HG03025 (cell line): ENCODE measurements around the gene PODN.

ENCODE experiments used
- ATAC-seq: cut with Tn5 transposase; IDR thresholded peaks from one replicate; pipeline ENCODE4 v1.9.1; 2021; ENCODE audit warnings: mild to moderate bottlenecking, moderate library complexity; ENCODE audit not compliant: unreplicated experiment, low FRiP score

Gene PODN

DNA sequence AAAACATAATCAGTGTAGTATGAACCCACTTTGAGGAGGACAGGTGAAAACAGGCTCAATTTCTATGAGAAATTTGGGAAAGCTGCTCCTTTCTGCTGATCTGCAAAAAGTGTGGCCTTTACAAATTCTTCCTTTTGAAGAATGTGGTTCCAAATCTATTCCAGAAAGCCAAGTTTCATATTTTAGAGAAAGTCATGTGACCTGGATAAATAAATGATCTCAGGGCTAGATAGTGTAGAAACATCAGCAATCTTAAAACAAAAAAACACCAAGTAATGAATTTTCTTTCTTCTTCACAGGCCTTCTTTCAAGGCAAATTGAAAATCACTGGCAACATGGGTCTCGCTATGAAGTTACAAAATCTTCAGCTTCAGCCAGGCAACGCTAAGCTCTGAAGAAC is 11.7 kb upstream of the PODN start:
- ATAC-seq, result no peak

DNA sequence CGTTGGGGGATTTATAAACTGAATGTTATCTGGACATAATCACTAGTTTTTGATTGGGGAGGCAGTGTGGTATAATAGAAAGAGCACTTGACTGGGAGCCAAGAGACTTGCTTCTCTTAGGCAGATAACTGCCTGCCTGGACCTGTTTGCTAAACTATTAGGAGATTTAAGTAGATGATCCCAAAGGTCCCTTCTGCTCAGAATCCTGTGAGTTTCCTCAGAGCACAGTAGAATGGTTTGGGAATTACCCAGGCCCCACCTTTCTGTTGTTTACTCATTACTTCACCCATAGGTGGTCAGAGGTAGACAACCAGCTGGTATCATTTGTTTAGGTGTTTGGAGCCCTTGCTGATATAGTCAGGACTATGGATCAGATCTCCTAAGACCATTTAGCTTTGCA is 10.3 kb upstream of the PODN start:
- ATAC-seq, result no peak

DNA sequence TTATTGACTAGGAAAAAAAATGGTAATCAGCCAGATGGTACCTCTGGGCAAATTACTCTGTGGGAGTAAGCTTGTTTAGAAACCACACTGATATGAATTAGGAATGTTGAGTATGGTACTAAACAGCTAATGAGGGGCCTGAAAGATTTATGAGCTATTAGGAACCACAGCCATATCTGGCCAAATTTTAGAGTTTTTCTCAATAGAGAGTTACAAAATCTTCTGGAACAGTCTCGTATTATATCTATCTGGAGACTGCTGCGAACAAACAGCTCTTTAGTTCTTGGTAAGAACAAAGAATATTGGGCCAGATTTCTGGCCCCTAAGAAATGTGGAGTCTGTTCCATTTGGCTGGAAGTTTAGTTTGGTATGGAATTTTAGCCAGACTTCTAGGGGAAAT is 4.9 kb upstream of the PODN start:
- no peak for ATAC-seq

DNA sequence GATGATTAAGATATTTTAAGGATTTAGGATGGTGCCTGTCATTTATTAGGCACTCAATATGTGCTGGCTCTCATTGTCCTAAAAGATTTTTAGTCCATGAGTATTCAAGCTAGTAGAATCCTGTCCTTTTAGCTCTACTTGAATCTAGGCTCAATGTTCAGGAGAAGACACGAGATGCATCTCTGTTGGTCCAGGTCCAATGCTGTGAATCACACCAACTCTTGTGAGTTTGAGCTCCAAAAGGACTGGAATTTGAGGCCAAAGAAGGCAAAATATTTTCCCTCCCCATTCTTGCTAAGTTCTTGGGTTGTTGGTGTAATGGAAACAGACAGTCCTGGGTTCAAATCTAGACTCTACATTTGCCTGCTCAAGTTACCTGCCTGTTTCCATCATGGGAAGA is 1.4 kb upstream of the PODN start:
- no peak for ATAC-seq

DNA sequence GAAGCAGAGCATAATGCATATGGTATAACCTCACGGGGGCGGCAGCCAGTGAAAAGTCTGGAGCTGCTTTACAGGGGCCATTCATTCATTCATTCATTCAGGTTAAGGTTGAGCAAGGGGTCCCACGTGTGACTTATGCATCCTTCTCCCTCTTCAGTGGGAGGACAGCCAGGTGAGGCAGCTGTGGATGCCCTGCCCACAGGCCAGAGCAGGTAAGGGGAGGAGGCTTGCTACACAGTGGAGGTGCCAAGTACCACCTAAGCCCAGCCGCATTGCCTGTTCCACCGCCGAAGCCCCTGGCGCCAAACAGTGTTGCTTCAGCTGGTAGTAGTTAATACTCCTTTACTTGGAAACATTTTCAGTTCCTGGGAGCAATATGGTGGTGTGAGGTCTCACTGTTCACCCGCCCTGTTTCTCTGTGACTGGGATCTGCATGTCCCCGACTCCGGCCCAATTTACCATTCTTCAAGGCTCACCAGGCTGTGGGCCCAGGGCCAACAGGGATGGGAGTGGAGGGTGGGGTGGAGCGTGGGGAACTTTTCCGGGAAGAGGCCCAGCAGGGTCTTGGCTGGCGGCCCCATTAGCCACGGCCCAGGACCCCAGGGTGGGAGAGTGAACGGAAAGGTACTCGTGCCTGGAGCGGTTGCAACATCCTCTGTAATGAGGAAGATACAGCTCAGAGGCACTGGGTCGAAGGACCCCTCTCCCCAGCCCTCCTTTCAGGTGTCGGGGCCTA is 722 bp upstream of the PODN start:
- no peak for ATAC-seq

DNA sequence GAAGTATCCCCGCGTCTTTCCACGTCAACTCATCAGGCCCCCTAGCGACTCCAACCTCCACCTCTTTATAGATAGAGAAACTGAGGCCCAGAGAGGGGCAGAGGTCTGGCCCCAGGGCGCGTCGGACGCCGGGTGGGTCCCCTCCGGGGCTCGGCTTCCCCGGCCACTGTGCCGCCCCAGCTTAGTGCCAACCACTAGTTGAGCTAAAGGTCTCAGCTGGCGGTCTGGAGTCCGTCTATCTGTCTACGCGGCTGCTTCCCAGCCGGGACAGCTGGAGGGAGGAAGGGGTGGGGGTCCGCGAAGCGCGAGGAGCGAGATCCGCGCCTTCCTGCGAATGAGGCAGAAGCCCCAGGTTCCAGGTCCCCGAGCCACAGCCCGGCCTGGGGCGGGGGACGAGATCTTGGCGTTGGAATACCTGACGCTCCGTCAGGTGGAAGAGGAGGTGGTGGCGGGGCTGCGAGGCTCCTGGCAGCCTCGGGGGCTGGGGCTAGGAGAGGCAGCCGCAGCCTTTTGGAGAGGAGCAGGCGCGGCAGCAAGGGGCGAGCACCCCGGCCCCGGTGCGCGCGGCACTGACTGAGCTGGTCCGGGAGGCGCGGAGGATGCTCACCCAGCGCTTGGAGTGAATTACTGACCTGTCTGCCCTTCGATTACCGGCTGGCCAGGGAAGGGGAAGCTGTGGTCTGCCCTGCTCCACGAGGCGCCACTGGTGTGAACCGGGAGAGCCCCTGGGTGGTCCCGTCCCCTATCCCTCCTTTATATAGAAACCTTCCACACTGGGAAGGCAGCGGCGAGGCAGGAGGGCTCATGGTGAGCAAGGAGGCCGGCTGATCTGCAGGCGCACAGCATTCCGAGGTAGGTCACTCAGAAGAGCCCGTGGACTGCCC is 937 bp downstream of the PODN start:
- no peak for ATAC-seq

DNA sequence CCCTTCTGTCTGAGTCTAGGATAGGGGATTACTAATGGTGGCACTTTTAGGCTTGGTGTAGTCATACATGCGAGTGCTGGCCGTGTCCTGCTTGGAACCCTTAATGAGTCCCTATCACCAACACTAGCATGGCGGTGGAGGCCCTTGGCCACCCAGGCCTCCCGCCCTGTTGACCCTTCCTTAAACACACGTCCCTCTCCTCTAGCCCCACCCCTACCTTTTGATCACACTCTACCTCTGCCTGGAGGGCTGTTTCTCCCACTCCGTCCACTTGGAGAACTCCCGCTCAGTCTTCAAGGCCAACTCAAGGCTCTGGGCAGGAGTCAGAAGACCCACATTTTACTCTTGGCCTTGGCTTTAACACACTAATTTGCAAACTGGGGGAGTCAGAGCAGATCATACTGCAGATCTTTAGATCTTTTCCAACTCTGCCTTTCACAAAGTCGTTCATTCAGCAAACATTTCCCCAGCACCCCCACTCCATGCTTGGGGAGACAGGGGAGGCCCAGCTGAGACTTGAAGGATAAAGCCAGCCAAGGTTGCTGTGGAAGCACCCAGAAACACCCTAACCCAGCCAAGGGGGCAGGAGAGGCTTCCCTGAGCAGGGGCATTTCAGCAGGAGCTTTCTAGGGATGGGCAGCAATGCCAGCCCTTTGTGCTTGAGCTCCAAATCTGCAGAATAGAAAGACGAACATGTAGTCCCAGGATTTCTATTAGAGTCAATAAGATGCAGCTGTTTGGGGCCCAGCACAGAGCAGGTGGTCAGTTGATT is 1.9 kb downstream of the PODN start:
- no peak for ATAC-seq

DNA sequence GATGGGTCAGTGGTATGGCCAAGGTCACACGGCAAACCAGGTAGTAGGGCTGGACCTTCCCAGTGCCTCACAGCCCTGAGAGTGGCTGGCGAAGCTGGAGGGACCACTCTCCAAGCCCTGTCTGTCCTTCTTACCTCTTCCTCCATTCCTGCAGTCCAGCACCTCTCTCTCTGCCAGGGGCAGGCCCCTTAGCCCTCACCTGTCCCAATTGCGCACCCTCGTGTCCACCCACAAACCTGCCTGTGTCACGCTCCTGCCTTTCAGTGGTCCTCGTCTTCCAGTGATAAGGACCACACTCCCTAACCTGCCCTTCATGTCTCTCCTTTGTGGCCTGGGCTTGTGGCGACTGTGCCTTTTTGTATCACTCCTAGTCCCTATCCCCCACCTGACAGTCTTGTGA is 3.4 kb downstream of the PODN start:
- no peak for ATAC-seq

DNA sequence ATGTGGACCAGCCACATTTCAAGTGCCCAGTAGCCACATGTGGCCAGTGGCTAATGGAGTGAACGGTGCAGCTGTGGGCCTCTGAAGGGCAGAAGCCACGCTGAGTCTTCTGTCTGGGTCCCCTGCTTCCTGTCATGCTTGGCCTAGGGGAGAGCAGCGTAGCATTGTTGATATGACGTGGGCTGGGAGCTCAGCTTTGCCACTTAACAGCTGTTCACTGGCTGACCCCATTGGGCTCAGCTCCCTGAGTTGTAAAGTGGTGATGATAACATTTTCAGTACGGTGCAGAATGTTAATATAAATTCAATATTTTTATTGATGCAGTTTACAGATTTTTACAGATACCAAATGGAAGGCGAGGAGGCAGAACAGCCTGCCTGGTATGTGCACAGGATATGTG is 4.5 kb downstream of the PODN start:
- no peak for ATAC-seq

DNA sequence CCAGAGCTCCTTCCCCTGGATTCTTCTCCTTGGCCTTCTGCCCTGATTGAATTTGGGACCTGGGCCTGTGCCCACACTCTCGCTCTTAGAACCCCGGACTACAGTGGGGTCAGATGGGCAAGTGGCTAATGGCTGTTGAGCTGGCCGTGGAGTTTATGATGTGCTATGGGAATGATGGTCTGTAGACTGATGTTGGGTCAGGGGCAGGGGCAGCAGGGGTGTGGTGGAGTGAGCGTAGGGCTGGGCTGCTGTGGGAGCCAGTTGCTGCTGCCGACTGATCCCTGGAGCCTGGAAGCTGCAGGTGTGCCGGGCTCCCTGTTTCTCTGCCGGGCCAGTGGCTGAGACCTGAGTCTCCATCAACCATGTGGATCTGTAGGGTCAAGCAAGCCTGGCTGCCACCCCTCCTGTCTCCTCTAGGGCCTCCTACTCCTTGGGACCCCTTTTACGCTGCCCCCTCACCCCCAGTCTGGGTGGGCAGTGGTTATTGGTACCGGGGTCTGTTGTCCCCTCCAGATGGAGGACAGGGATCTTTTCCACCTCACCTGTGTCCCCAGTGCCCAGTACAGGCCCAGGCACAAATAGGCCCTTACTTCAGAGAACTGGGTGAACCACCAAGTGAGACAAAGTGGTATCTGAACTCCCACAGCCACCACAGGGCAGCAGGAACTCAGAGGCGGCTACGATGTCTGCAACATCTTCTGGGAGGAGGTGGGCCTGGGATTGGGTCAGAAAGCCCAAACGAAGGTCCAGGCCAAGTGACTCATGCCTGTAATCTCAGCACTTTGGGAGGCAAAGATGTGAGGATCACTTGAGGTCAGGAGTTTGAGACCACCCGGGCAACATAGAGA is 5.1 kb downstream of the PODN start:
- ATAC-seq, result no peak

DNA sequence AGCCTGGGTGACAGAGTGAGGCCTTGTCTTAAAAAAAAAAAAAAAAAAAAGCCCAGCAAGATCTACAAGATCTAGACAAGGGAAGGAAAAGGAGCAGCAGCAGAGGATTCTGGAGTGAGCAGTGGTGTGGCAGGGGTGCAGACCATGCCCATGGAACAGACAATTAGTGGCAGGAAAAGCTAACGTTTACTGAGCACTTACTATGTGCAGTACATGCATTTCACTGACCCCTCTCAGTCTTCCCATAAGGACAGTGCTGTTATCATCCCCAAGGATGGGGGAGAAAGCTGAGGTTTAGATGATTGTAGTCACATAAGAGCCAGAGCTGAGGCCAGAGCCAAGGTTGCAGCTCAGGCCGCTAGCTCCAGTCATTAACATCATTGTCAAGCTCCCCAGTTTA is 5.9 kb downstream of the PODN start:
- no peak for ATAC-seq

DNA sequence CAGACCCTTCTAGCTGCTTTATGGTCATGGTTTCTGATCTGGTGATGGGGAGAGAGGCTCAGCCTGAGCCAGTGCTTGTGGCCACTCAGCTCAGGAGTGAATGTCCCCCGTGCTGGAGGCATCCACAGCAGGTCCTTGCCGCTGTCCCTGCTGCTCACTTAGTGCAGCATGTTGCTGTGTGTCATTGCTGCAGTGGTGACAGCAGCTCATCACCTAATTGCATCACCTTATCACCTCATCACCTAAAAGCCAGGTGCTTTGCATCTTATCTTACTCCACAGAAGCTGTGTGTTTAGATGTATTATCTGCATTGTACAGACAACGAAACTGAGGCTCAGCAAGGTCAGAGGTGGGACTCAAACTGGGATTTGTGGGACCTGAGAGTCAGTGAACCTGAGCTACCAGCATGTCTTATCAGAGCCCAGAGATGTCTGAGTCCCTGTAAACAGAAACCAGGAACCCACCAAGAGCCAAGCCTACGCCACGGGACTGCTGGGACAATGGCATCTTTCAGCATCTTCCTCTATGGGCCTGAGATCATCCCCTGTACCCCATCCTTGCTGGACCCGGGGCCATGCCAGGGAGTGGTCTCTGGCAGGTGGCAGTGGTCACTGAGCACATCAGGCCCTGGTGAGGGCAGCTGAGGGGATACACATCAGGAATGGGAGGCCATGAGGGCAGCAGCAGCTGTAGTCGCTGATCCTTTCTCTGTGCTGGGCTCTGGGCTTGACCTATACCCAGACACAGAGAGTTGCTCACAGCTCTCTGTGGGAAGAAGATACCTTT is 6.5 kb downstream of the PODN start:
- no peak for ATAC-seq

DNA sequence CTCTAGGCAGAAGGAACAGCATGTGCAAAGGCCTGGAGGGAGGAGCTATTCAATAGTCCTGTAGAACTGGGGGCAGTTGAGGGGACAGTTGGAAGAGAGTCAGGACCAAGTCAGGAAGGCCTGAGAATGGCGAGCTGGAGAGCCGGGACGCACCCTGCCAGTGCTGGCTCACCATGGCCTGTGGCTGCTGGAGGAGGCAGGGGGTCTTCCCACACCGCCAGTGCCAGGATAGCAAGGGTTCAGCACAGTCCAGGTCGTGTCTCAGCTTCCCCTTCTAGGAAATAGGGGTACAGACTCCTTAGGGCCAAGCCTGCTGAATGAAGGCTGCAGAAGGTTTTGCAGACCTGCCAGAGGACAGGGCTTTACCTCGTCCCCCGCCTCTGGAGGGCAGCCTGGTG is 7.3 kb downstream of the PODN start:
- no peak for ATAC-seq

DNA sequence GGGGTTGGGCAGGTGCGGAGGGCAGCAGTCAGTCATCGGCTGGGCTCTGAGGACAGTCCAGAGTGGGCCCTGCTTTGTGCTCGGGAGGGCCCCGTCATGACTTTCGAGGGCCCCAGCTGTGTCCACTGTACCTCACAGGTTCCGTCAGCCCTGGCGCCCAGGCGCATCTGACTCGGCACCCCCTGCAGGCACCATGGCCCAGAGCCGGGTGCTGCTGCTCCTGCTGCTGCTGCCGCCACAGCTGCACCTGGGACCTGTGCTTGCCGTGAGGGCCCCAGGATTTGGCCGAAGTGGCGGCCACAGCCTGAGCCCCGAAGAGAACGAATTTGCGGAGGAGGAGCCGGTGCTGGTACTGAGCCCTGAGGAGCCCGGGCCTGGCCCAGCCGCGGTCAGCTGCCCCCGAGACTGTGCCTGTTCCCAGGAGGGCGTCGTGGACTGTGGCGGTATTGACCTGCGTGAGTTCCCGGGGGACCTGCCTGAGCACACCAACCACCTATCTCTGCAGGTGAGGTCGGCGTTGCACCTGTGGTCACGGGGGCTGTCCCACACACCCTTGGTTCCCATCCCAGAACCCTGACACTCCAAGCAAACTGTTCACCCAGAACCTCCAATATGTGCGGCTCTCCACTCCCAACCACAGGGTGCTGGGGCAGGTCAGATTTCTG is 7.8 kb downstream of the PODN start:
- ATAC-seq, result no peak

DNA sequence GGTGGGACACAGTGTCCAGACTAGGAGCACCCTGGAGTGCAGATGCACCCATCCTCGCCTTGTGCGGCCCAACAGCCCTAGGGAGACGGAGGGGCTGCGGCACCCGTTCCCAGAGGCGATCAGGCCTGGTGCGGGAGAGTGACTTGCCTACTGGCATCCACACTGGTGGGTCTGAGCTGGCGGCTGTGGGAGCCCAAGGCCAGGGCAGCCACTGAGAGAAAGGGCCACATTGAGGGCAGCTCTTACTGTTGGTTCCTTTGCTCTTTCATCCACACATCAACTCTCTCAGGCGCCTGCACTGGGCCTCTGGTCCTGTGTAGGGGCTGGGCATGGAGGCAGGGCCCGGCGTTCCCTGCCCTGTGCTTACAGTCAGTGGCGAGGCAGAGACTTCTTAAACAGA is 8.6 kb downstream of the PODN start:
- ATAC-seq, result no peak

DNA sequence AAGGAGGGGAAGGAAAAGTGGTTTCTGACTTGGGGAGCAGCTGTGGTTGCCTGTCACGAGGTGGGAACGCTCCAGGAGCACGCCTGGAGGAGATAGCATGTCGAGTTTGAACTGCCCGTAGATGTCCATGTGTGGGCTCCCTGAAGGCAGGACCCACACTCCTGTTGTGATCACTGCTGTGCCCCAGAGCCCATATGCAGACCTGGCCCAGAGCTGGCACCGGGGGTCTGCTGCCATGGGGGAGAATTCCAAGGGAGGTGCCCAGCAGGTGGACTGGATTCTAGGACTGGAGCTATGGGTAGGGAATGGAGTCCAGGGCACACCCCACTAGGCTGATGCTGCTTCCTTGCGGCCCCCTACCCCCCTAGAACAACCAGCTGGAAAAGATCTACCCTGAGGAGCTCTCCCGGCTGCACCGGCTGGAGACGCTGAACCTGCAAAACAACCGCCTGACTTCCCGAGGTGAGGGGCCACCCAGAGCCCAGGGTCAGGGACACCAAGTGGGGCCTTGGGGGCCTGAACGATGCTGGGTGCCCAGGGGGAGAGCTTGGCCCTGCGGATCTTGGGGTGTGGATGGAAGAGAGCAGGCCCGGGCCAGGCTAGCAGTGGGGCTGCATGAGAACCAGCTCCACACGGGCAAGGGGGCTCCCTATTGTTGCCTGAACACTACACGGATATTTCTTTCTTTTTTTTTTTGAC is 9.3 kb downstream of the PODN start:
- ATAC-seq, result no peak

DNA sequence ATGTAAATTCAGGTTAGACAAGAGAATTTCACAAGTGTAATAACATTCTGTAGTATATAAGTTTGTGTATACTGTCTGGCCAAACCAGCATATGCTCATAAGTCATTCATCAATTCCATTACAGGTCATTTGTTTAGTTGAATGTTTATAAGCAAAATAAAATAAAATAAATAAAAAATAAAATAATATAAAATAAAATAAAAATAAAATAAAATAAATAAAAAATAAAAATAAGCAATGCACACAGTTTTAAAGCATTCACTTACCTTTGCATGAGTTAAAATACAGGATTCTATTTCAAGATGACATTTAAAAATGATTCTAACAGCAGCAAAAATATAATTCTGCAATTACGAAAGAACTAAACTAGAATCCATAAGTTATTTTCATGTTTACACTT is 9.9 kb downstream of the PODN start:
- ATAC-seq, result no peak

DNA sequence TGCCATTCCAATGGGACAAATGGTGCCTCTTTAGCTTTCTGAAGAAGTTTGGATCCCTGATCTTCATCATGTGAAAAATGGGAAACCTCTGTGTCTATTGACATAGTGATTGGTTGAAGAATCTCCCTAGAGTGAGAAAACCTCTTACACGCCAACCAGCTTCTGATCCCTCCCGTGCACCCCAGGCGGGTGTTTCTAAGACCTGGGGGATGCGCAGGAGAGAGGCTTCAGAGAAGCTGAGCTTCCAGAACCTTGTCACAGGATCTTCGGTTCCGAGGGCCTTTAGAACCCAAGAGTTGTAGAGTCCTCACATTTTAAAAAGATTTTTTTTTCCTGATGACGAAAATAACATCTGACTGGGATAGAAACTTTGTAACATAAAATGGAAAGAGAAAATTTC is 11.3 kb downstream of the PODN start:
- ATAC-seq, result no peak
